ENCODE results near the gene CD99L2.

Gene CD99L2

GRCh38 chrX:150779385-150779784, 119.1 kb downstream of the CD99L2 start:
- DNase-seq, result no peak

DNA sequence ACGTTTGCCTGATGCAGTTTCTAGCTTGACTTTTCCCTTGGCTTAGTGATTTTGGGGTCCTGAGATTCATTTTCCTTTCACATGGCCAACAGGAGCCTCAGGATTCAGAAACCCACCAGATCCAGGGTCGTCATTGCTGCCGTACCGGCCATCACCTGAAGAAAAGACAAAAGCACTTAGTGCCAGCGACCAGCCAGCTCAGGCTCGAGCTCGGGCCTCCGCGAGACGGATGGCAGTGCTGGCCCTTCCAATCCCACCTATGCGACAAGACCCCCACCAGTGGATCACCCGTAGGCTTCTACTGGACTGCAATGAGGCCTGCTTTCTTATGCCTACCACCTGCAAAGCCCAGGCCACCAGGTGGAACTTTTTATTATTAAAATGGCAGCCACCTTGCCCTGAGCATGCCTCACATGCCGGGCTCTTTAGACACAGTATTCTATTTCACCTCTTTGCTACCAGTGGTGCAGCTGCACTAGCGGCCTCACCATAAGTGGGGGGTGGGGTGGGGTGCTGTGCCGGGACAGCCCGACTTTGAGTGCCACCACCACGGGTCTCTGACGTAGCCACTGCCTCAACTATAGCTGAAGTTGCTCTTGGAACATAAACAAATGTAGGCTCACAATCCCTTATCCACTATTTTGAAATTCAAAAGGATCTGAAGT, 121.0 kb downstream of the CD99L2 start:
- DNase-seq, result no peak

DNA sequence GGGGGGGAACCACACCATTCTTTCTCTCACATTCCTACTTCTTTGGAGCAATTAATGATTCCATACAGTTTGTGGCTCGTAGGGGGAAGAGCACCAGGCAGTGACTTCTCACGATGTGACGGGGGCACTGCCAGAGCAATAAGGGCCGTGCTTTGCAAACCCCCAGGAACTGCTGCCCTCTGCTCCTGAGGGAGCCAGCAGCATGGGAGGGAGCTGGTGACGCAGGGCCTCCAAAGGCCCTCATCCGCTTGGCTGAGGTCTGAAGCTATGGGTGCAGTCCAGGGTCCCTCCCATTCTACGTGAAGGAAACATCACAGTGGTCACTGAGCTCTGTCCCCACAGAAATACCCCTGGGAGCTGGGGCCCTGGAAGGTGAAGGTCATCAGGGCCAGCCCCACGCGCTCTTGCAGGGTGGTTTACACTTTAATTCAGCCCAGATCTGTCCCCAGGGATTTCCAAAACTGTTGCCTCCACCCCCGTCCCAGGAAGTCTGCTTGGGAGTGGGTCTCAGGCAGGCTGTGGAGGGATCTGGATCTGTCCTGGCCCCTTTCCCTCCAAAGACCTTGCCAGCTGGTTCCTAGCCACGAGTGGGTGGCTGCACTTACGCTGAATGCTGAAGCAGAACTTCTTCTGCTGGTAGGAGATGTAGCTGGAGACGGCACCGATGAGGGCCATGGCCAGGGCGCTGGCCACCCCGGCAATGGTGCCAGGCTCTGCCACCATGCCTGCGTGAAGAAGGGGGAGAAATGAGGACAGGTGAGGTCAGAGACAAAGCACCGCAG, 122.7 kb downstream of the CD99L2 start:
- DNase-seq, result no peak

DNA sequence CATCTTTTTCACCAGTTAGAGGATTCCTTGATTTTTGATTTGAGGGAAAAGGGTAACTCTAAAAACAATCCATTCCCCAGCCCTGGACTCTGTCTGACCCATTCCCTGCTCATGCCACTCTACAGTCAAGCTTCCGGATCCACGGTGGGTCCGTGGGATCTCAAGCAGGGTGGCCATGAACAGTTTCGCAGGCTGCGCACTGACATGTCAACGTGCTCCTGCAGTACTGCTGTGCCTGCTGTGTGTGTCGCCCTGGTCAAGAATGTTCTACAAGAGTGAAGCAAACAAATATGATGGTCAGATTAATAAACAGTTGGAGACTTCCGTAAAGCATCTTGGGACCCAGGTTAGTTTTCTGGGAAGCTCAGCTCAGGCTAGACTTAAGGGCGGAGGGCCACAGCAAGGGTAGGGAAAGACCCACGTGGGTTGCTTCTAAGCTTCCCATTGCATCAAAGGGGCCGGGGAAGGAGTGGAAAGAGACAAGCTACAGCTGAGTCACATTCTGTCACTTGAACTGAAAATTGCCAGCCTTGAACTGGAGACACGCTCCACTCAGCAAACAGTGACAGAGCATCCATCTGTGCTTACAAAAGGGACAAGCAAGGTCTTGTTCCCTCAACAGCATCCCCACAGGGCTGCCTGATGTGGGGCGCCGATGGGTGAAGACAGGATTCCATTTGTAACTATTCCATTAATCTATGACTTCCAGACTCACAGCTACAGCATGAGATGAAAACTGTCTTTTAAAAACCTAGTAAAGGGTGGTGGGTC, 123.5 kb downstream of the CD99L2 start:
- DNase-seq, result peak; percentile 18

DNA sequence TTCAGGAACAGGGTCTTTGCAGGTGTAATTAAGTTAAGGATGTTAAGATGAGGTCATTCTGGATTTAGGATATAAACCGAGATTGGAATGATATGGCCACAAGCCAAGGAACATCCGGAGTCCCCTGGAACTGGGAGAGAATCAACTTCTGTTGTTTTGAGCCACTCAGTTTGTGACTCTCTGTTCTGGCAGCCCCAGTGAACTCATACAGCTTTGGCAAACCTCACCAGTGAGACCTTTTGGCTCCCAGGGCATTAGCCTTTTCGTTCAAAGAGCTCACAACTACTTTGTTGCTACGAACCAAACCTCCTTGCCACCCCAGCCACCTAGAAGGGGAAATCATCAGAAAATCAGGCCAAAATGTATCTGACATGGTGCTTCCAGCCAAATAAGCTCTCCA, 124.8 kb downstream of the CD99L2 start:
- no peak for DNase-seq

GRCh38 chrX:150773117-150773516, 125.4 kb downstream of the CD99L2 start:
- no peak for DNase-seq

GRCh38 chrX:150772150-150772970, 126.1 kb downstream of the CD99L2 start:
- DNase-seq, result peak; percentile 68

GRCh38 chrX:150771116-150771515, 127.4 kb downstream of the CD99L2 start:
- DNase-seq, result no peak

GRCh38 chrX:150770623-150771022, 127.8 kb downstream of the CD99L2 start:
- DNase-seq, result no peak

DNA sequence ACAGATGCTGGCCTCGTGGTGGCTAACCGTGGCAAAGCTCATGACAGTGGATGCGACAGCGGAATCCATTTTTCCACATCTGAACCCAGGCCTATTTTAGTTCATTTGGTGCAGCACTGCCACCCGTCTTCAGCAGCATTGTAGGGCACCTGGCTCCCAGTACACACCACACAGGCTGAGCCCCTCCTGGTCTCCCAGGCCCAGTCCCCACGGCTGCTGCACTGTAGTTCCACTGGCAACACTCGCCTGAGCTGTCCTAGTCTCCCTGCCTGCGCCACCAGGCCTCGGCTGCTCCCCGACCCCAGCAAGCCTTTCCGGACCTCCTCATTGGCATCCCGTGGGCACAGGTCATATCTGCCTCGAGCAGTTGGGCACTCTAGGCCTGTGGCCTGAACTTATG, 129.1 kb downstream of the CD99L2 start:
- no peak for DNase-seq

GRCh38 chrX:150768580-150769190, 129.8 kb downstream of the CD99L2 start:
- DNase-seq, result peak; percentile 41

- DNase-seq, result no peak
These were observed 130.4 kb downstream of the CD99L2 start for GRCh38 chrX:150768132-150768485.

DNA sequence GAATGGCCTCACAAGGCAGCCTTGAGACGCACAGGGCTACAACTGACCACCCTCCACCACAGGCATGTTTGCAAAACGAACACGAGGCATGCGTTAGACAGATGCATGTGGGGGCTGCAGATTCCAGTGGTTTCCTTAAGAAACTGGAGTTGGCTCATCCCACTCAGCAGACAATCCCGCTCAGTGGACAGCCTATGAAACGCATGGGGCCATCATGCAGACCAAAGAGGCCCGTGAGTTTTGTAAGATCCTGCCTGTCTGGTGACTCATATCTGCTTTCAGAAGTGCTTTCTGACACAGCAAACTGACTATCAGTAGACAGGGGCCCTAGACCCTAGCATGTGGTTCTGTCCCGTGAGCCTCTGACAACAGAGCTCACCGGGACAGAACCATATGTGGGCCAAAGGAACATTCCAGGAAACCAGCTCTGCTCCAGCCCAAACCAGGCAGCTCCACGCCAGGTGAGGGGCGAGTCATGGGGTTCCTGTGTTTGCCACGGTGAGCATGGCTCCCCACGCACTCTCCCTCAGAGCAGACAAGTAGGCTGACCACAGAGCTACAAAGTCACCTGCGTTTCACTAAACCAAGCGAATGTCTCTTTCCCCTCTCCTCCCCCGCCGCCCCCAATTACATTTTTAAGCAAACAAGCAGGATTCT, 130.9 kb downstream of the CD99L2 start:
- no peak for DNase-seq

GRCh38 chrX:150767045-150767395, 131.4 kb downstream of the CD99L2 start:
- DNase-seq, result no peak

DNA sequence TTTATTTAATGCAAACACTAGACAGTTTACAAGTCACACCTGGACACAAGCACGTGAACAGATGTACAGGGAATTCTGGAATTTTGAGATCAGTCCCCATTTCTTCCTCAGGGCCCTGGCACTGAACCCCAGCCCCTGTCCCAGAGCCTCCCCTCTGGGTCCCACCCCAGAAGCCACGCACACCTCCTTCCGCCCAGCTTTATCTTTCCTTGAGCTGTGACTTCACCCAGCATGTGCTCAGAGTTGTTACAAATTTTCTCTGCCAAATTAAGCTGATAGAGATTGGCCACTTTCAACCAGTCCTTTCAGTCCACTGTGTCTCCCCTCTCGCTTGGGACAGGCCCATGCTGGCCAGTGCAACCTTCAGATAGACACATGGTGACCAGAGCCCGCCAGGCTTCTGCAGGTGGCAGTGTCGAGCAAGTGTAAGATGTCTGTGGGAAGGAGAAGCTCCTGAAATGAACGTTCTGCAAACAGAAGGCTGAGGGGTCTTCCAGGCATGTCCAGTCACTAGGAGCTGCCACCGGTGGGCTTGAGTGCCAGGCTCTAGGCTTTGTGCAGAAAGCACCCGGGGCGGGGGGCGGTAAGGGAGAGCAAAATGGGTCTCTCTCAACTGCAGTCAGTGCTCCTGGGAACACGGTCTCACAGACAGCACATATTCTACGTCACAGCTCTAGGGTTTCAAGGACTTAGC, 132.0 kb downstream of the CD99L2 start:
- DNase-seq, result no peak

- DNase-seq, result no peak
These were observed 132.6 kb downstream of the CD99L2 start for GRCh38 chrX:150765782-150766350.

DNA sequence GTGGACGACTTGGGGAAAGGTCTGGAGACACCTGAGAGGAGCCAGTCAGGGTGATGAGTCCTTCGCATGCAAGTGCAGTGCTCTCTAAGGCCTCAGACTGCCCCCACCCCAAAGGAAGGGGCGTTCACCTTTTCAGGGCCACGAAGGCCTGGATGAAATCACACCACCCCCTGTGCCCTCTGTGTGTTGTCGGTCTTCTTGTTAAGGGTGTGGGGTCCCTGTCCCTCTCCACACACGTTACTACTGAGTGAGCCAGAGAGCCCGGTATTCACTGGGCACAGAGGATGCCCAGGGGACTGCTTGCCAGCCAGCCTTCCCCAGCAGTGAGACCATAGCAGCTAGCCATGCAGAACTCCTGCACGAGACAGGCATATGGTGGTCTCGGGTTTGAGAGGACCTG, 133.2 kb downstream of the CD99L2 start:
- DNase-seq, result no peak

DNA sequence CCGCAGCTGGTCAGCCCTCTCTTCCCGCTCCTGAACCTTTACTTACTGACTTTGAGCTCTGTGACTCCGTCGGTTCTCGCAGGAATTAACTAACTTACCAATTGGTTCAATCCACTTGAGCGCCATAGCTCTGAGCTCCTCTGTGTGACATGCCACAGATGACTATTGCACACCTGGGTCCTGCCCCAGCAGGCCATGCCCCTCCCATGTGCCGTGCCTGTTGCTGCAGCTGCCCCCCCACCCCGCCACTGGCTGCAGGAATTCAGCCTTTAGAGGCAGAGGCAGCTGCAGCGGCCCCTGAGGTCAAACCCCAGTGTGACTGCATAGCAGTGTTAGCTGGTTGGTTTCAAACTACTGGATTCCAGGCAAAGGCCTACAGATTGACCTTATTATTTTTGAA, 134.7 kb downstream of the CD99L2 start:
- no peak for DNase-seq

- no peak for DNase-seq
These were observed 135.1 kb downstream of the CD99L2 start for GRCh38 chrX:150763303-150763797.

GRCh38 chrX:150762258-150763165, 136.0 kb downstream of the CD99L2 start:
- no peak for DNase-seq

All from midbrain (tissue), 1 donor.